KMS-11 (cell line): ENCODE data around the gene ROR1.

ENCODE experiments used
- H2AFZ ChIP-seq: fragments of 200-600 bp; sonication (generic); 2 replicates; pipeline ENCODE4 v1.6.1; 2016; ENCODE audit warnings: antibody characterized with exemption, mixed run types, low read depth
- H3K27ac ChIP-seq: fragments of 200-600 bp; sonication (generic); 2 replicates; pipeline ENCODE4 v1.6.1; 2016; ENCODE audit warnings: mild to moderate bottlenecking, mixed run types
- H3K27me3 ChIP-seq: fragments of 200-600 bp; sonication (generic); 2 replicates; pipeline ENCODE4 v1.6.1; 2017; ENCODE audit warnings: mild to moderate bottlenecking, low read depth, mixed run types, moderate library complexity; ENCODE audit not compliant: insufficient read depth
- H3K36me3 ChIP-seq: fragments of 200-600 bp; sonication (generic); 2 replicates; pipeline ENCODE4 v1.6.1; 2017; ENCODE audit warnings: mild to moderate bottlenecking, mixed run types; ENCODE audit not compliant: insufficient read depth
- H3K4me1 ChIP-seq: fragments of 200-600 bp; sonication (generic); 2 replicates; pipeline ENCODE4 v1.6.1; 2016; ENCODE audit warnings: mild to moderate bottlenecking, low read depth, mixed run types; ENCODE audit not compliant: poor library complexity, severe bottlenecking
- H3K4me2 ChIP-seq: fragments of 200-600 bp; sonication (generic); 2 replicates; pipeline ENCODE4 v1.7.0; 2016; ENCODE audit warnings: mild to moderate bottlenecking, mixed run types
- H3K4me3 ChIP-seq: fragments of 200-600 bp; sonication (generic); IDR thresholded peaks from 2 replicates; pipeline ENCODE4 v1.6.1; 2017; ENCODE audit warnings: low read depth, low read length, mixed read lengths; ENCODE audit not compliant: insufficient read depth
- H3K79me2 ChIP-seq: fragments of 200-600 bp; sonication (generic); 2 replicates; pipeline ENCODE4 v1.6.1; 2016; ENCODE audit warnings: low read depth, mixed run types; ENCODE audit not compliant: insufficient read depth
- H3K9ac ChIP-seq: fragments of 200-600 bp; sonication (generic); 2 replicates; pipeline ENCODE4 v1.6.1; 2016; ENCODE audit warnings: mild to moderate bottlenecking, mixed run types
- H4K20me1 ChIP-seq: fragments of 200-600 bp; sonication (generic); 2 replicates; pipeline ENCODE4 v1.6.1; 2016; ENCODE audit warnings: mild to moderate bottlenecking, mixed run types; ENCODE audit not compliant: insufficient read depth
- TF ChIP-seq, protein P1 (sequence below): fragments of 200-600 bp; sonication (generic); conservative IDR thresholded peaks from 2 replicates; pipeline ENCODE4 v1.6.1; 2017; ENCODE audit warnings: low read depth, mild to moderate bottlenecking, antibody characterized with exemption, low read length, moderate library complexity, mixed read lengths

The ROR1 gene

DNA sequence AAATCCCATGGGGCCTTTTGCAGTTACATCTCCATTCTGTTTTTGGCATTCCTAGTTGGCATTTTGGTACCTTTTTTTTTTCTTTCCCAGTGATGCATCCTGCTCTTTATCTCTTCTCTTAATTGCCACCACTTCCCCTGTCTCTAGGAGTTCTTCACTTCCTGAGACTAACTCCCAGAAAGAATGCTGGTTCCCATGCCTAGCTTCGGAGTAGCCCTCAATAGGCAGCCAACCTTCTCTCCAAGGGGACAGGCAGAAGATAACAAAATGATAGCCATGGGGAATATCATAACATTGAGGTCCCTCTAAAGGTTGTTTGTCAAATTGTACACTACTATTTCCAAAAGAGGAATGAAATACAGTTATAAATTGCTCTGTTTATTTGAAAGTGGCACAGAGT is 279.0 kb downstream of the ROR1 start:
- H3K27me3 ChIP-seq: no peaks in the 10 kb centered on the region
- H3K4me2 ChIP-seq: no peak overlapping the region
- H3K4me3 ChIP-seq: no peak overlapping the region
- TF ChIP-seq, protein P1, sequence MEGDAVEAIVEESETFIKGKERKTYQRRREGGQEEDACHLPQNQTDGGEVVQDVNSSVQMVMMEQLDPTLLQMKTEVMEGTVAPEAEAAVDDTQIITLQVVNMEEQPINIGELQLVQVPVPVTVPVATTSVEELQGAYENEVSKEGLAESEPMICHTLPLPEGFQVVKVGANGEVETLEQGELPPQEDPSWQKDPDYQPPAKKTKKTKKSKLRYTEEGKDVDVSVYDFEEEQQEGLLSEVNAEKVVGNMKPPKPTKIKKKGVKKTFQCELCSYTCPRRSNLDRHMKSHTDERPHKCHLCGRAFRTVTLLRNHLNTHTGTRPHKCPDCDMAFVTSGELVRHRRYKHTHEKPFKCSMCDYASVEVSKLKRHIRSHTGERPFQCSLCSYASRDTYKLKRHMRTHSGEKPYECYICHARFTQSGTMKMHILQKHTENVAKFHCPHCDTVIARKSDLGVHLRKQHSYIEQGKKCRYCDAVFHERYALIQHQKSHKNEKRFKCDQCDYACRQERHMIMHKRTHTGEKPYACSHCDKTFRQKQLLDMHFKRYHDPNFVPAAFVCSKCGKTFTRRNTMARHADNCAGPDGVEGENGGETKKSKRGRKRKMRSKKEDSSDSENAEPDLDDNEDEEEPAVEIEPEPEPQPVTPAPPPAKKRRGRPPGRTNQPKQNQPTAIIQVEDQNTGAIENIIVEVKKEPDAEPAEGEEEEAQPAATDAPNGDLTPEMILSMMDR: no peak
- peaks cover 38% of the 10 kb centered on the region for H3K4me1 ChIP-seq
- no peaks in the 10 kb centered on the region for H3K79me2 ChIP-seq
- H2AFZ ChIP-seq: no peak overlapping the region
- H4K20me1 ChIP-seq: no peaks in the 10 kb centered on the region
- H3K36me3 ChIP-seq: no peaks in the 10 kb centered on the region
- no peak overlapping the region for H3K27ac ChIP-seq
- no peak overlapping the region for H3K9ac ChIP-seq

DNA sequence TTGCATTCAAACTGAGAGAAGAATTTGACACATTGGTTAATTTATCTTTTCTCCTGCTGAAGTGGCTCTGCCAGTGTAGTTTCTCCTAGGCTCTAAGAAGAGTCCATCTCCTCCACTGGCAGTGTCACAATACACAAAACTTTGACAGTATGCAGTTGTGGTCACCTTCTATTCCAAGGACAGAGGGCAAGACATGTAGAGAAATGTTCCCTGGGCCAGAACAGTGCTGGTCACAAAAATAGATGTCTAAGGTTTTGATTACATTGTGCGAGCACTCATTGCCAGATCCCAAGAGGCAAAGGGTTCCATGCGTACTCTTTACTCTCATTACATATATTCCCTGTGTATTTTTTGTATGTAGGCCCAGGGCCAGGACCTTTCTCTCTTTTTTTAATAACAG is 281.5 kb downstream of the ROR1 start:
- Histone ChIP-seq H3K9ac (no peak overlapping the region), H3K4me3 (no peak overlapping the region), H3K27ac (no peak overlapping the region), H4K20me1 (no peaks in the 10 kb centered on the region), H3K36me3 (no peaks in the 10 kb centered on the region), H3K79me2 (no peaks in the 10 kb centered on the region), H3K4me1 (peaks cover 24% of the 10 kb centered on the region), H2AFZ (no peak overlapping the region), H3K27me3 (no peaks in the 10 kb centered on the region), H3K4me2 (no peak overlapping the region)
- TF ChIP-seq, protein P1: no peak

DNA sequence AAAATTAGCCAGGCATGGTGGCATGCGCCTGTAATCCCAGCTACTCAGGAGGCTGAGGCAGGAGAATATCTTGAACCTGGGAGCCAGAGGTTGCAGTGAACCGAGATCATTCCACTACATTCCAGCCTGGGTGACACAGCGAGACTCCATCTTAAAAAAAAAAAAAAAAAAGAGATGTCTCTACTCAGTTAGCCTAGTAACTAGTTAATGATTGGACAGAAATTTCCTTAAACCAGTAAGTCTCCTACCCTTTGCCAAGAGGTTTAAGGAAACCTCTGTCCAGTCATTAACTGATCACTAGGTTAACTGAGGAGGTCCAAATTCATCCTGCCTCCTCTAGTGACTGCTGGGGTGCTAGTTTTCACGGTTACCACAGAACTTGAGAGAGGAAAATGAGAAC is 285.7 kb downstream of the ROR1 start:
- Histone ChIP-seq H3K4me2 (no peak overlapping the region), H3K9ac (no peak overlapping the region), H3K4me1 (peaks cover 10% of the 10 kb centered on the region), H4K20me1 (no peaks in the 10 kb centered on the region), H3K79me2 (no peaks in the 10 kb centered on the region), H3K4me3 (no peak overlapping the region), H3K27ac (no peak overlapping the region), H2AFZ (no peak overlapping the region), H3K27me3 (no peaks in the 10 kb centered on the region), H3K36me3 (no peaks in the 10 kb centered on the region)
- TF ChIP-seq, protein P1: no peak

DNA sequence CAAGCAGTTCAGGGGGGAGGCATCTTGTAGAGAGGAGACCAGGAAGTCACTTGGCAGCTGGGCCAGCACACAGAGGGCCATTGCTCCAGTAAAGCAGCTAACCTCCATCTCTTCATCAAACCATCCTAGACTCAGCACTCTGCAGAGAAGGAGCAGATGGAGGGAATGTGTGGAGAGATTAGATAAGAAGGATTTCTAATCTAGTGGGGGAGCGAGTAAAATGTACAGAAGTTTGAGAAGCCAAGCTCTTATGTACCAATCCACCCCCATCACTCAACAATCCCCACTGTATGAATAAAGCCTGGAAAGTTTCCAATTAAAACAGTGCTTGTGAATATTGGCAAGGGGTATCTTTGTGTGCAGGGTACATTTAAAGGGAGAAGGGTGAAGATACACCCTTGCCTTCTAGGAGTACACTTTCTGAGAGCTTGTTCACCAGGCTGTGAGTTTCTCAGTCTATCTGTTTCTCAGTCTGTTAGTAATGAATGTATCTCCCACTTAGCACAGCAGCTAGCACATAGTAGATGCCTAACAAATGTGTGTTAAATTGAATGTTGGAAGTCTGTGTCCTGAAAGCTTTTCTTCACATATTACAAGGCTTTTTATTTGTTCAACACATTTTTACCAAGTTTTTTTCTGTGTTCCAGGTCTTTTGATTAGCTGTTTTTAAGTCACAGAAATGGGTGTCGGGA is 286.9 kb downstream of the ROR1 start:
- Histone ChIP-seq H2AFZ (no peak overlapping the region), H3K4me1 (peaks cover 10% of the 10 kb centered on the region), H3K4me3 (no peak overlapping the region), H4K20me1 (no peaks in the 10 kb centered on the region), H3K27me3 (no peaks in the 10 kb centered on the region), H3K9ac (no peak overlapping the region), H3K79me2 (no peaks in the 10 kb centered on the region), H3K27ac (no peak overlapping the region), H3K36me3 (no peaks in the 10 kb centered on the region), H3K4me2 (no peak overlapping the region)
- TF ChIP-seq, protein P1: no peak
